Kidney glomerular epithelial cell (primary cell): Measurements from ENCODE around the gene SEMA3D.

Experiments used
- DNase-seq: peaks from one replicate; lab custom pipeline; 2025; lab: John Stamatoyannopoulos, UW

Gene SEMA3D

DNA sequence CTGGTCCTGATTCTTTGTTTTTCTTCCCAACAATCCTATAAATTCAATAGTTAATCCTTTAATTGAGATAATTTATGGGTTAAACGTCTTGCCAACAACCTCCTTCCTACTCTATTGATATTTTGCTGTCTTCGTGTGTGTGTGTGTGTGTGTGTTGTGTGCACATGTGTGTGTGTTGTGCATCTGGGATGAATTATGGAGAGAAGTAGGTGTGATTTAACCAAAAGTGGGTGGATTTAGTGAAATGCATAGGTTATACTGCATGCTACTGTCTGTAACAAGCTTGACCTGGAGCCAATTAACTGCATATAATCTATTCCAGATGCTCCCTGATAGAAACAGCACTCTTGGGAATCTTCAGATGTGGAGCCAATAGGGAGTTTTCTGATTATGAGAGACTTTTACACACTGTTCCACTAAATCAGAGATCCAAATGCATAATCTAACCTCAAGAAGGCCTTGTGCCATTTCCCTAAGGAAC, 61.2 kb downstream of the SEMA3D start:
- DNase-seq = no peak

DNA sequence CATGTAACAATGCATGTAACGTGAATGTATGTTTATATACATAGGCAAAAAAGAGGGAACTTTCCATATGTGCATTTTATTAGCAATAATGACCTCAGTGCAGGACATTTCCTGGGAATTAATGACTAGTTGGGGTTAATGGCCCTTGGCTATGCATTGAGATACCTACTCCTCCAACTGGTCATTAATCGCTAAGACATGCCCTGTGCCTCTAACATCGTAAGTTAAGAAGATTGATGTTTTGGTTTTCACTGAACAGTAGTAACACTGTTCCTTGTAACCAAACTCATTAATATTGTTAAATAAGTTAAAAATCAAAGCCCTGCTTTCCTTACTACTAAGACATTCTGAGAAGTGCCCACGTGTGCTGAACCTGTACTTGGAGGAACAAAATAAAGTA, 61.7 kb downstream of the SEMA3D start:
- DNase-seq = no peak

DNA sequence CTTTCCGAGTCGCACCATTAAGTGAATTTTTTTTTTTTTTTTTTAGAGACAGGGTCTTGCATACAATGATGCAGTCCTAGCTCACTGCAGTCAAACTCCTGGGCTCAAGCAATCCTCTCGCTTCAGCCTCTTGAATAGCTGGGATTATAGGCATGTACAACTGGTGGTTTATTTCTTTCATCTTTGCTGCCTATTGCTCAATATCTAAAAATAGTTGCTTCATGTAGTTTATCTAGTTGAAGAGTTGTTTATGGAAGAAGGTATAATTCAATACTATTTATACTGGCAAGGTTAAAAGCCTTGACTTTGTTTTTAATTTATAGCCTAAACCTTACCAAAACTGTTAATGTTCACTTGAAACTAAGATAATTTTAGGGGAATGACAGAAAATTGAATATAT, 66.9 kb downstream of the SEMA3D start:
- no peak for DNase-seq

DNA sequence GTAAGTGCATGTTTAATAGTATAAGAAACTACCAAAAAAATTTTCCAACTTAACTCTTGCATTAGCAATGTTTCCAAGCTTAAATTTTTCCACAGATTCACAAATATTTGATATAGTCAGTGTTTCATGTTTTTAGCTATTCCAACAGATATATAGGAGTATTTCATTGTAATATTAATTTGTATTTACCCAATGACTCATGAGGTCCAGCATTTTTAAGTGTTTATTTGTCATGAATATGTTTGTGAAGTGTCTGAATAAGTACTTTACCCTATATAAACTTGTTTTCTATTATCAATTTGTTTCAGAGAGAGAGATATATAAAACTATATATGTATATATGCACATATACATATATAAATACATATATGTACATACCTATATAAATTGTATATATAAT, 71.0 kb downstream of the SEMA3D start:
- DNase-seq = no peak

DNA sequence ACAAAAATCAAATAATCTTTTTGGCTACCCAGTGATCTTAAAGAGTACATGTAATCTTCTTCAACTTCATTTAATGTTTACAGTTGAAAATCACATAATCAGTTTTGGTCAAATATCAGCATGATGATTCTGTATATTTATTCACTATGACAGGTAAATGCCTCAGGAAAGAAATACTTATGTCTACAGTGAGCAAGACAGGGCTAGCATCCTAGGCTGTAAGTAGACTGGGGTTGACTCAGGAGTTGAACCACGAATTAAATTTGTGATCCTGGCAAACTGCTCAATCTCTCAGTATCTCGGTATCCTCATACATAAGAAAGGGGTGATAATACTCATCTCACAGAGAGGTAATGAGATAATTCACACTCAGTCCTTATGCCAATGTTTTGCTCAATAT, 71.8 kb downstream of the SEMA3D start:
- DNase-seq = no peak

DNA sequence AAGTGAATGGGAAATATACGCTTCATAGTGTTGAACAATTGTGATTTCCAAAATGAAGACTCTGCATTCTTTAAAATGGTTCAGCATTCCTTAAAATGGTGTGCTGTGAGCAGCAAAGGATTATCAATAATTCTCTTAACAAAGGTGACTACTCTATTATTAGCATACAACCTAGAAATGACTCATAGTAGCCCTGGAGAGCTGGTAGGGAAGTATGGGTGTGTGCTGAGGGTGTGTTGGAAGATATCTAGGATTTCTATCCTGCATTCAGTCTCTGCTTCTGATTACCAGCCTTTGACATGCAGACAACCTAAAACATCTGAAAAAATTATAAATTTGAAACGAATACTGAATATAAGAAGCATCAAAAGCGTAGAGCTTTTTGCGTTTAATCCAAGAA, 72.5 kb downstream of the SEMA3D start:
- DNase-seq = peak; percentile 14

DNA sequence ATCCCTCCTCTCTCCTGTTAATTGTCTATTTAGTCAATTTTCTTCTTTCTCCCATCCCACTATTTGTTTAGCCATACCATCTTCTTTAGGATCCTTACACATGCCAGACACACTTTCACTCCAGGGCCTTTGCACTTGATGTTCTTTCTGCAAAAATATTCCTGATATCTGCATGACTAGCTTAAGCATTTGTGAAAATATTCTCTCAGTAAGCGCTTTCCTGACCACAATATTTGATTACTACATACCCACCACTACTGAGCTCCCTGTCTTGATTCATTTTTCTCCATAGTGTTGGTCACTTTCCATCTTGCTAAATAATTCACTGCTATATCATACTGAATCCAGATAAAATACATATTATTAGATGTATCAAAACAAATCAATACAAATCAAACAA, 75.1 kb downstream of the SEMA3D start:
- peak; percentile 16 for DNase-seq

DNA sequence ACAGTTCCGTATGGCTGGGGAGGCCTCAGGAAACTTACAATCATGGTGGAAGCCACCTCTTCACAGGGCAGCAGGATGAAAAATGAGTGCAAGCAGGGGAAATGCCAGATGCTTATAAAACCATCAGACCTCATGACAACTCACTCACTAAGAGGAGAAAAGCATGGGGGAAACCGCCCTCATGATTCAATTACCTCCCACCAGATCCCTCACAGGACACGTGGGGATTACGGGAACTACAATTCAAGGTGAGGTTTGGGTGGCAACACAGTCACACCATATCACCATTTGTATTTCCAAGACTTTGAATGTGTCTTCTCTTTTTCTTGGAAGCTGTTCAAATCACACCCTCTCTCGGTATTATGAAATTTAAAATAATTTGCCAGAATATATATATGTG, 80.1 kb downstream of the SEMA3D start:
- no peak for DNase-seq

DNA sequence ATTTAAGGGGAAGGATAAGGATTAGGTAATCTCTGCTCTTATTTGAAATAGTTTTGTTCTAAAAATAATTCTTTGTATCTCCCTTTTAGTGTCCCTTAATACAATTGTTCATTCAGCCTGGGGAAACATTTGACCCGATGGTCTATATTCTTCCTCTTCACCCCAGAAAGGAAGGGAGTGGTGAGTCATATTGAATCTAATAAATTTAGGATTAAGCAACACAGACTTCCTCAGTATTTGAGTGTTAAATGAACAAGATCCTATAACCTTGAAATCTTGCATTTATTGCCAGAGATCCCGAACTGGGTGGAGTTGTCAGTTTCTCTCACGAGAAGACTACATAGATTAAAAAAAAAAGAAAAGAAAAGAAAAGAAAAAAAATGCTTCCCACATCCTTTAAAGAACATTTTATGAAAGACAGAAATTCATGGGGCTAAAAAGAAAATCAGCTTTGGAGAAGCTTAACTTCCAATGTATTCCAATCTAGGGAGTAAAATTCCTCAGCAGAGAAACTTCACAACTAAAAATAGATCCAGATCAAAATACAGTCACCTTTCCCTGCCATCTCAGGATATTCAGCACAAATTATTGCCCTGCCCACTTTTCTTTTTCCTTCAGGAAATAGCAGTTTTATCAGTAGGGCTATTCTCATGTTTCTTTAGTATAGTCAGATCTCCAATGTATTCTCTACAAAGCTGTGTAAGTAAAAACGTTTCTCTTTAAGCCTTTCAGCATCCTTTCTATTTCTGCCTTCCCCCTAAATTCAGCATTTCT, 82.2 kb downstream of the SEMA3D start:
- no peak for DNase-seq

DNA sequence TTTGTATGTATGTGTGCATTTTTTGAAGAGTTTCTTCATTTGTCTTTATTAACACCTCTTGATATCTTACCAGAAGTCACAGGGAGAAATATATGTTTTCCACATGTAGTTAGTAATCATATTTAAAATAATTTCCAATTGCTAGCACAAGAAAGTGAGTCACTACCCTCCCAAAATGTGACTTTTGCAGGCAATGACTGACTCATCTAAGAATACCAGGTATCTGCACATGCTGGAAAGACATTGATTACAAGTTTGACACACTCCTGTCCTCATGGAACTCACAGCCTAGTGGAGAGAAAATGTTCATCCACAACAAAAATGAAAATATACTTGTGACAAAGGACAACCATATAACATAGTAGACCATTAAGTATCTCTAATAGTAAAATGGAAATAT, 82.9 kb downstream of the SEMA3D start:
- no peak for DNase-seq

DNA sequence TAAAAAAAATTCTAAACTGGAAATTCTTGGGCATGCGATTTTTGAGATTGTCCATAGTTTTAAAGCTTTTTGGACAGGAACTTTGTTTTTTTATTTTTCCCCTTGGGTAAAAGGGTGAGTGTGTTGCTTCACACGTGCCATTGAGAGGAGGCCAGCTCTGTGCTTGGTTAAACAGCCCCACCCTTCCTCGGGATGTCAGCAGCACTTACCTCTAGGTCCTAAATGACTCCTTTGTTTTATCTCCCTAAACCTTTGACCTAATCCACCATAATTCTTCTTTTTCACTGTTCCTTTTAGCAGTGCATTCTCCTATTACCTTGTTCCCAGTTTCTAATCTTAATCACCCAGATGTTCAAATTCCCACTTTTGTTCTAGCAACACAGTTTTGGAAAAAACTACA, 83.5 kb downstream of the SEMA3D start:
- no peak for DNase-seq

DNA sequence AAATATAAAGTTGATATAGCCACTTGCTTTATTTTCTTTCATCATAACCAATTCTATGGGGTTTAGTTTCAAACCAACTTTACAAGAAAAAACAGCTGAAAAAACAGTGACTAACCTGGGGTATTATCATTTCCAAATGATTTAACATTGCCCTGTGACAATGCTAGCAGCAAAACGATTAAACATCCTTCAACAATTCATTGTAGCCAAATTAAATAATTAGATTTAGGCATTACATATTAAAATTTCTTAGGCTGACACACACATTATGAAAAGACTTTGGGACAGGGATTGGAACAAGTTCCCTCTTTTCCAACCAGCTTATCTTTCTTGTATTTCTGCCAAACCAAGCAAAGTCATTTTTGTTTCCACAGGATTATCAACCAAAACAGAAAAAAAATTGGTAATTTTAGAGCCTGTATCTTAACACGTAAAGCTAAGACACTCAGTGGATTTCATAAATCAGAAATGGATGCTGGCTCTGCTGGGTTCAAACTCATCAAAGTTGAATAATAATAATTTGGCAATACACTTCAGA, 84.0 kb downstream of the SEMA3D start:
- no peak for DNase-seq

DNA sequence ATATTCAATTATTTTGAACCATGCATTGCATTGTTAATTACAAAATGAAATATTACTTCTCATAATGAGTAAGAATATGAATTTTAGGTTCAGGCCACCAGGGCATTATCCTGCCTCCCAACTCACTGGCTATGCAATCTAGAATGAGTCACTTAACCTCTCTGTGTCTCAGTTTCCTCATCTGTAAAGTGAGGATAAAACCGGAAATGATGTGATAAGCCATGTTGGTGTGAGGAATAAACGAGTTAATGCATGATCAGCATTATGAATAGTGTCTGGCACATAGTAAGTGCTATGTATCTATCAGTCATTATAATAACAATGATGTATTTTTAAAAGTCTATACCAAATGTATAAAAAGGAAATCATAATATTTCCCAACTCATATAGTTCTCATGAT, 85.5 kb downstream of the SEMA3D start:
- no peak for DNase-seq

DNA sequence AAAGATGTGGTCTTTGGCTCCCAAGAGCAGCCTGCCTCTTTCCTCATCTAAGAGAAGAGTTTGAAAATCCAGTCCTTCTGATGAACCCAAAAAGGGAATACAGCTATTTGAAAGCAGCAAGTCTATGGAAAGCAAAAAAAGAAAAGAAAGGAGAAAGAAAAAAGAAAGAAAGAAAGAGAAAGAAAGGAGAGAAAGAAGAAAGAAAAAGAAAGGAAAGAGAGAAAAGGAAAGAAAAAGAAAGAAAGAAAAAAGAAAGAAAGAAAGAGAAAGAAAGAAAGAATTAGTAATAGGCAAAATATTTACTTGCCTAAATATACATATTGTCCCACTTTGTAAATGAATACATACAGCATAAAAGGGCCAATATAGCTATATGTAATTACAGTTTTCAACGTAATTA, 89.0 kb downstream of the SEMA3D start:
- no peak for DNase-seq

DNA sequence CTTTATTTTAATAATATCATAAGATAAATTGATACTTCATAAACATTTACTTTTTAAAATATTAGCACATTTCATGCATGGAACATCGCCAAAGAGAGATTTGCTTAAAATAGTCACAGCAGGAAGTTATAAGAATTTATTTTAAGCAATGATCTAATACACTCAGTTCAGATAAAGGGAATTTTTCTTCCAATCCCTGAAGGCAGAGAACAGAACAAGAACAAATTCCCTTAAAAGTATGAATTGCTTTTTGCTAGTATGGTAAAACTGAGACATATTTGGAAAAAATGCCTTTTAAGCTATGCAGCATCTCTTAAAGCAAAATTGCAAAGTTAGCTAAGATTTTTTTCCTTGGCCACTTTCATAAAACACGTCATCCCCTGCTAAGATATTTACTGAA, 91.0 kb downstream of the SEMA3D start:
- DNase-seq = no peak

DNA sequence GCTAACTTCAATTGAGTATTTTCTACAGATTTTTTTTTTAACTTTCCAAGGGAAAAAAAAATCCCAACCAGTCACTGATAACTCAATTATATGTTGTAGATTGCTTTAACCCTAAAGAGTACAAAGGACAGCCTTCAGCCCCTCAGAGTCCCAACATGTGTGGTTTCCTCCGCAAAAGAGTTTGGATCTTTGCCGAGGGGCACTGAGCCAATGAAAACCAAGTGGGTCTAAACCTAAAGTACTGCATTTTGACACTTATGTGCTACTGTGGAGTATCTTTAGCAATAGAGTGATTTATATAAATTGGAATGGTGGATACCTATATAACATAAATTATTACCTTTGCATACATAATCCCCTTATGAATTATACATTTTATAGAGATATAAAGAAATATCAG, 91.5 kb downstream of the SEMA3D start:
- no peak for DNase-seq

DNA sequence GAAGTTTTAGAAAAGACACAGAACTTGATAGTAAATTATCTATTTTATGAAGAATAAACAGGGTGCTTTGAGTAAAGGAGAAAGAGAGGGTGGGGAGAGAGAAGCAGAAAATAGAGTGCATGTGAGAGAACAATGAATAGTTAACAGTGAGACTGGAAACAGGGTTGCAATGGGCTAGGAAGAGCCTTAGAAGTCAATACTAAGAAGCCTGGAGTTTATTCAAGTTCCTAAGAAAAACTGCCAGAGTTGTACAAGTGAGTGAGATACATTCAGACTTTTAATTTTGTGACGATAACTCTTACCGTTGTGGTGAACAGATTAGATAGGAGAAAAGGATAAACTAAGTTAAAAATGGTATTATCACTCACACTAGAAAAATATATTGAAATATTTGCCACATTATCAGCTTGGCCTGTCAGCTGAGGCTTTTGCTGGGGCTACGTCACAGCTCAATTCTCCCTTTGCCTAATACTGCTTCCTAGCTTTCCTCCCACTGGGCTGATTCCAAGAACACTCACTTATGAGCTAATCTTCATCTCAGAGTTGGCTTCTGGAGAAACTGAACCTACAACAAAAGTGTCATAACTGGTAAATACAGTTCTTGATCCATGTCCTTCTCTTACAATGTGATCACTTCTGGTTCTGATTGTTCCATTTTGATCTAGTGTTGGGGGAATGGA, 92.7 kb downstream of the SEMA3D start:
- DNase-seq = no peak

DNA sequence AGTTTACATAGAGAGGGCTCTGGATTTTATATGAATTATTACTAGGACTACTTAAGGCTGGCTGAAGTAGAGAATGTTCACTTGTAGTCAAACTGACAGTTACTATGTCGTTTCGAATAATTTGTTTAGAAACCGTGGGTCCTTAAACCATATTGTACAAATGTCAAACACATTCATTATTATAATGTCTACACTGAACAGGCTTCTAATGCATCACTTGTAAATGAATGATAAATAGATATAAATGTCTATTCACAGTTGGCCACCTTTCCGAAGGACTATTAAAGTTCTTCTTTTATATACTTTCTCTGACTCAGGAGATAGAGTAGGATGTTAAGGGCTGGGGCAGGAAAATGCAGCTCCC, 95.3 kb downstream of the SEMA3D start:
- DNase-seq = no peak

DNA sequence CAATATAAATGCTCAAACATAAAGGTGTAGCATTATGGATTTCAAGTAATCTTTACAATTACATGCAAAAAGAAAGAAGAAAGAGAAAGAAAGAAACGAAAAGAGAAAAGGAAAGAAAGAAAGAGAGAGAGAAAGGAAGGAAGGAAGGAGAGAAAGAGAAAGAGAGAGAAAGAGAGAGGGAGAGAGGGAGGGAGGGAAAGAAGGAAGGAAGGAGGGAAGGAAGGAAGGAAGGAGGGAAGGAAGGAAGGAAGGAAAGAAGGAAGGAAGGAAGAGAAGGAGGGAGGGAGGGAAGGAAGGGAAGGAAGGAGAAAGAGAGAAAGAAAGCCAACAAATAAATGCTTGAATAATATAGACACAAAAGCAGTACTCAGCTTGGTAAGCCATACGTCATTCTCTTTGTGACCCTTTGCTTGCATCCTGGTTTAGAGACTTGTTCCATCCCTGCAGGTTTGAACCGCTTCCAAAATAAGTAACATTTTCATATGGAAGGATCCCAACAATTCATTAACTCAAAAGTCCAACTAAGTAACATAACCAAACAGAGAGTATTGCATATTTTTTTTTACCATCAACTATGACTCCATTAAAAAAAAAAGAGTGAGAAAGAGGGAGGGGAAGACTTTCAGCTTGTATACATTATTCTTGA, 95.8 kb downstream of the SEMA3D start:
- DNase-seq = no peak

DNA sequence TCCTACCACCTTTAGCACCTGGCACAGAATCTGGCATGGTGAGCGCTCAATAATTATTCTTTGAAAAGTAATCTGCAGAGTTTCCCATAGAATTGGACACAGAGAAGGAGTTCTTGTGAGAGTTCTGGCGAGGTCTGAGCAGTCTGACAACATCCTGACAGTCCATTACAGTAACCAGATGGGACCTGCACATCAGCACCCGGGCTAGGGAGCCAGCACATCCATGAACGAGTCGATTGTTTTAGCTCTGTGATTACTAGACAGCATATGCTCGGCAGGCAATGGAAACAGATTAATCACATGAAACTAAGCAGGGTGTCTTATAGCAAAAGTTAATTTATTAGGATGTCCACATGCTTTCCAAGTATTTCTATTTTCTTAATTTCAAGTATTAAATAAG, 96.7 kb downstream of the SEMA3D start:
- DNase-seq = no peak

DNA sequence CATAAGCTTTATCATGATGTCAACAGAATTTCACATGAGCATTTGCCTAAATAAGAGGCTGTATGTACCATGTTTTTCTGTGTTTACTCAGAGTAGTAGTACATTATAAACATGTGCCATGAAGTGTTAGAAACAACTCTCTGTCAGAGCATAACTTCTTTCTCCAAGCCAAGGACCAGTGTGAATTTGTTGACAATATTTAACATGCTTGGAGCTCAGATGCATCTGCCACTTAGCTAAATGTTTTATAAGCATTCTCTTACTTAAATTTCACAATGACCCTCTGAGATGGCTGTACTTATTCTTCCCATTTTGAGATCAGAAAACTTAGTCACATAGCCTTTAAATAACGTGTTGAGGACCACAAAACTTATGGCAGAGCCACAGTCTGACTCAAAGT, 105.0 kb downstream of the SEMA3D start:
- no peak for DNase-seq

DNA sequence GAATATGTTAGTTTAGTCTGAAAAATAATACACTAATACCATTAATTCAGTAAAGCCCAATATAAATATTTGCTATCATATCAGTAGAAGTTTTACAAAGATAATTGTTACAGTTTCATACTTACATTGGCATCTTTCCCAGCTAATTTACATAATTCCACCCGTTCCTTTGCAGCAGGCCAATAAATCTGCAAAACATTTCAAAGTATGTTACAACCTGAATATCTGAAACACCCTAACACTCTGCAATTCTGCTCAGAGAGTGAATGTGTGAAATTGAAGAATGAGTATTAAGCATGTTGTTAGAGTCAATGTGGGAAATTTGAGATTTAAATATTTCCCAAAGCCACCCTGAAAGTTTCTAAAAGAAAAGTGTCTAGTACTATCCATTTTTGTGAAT, 105.5 kb downstream of the SEMA3D start:
- no peak for DNase-seq

DNA sequence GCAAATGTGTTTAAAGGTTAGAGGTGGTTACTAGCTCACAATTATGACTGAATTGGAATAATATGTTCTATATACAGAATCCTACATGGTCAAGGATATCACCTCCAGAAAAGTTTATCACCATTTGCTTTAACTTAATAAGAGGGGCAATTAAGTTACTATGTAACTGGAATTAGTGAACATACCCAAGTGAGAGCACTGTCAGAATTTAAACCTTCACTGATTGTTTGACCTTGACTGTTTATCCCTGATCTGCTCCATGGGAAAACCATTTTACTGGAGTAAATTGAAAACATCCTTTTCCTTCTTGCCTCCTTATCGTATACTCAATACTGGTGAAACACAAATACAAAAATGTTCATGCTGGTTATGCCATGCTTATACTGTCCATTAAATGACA, 107.4 kb downstream of the SEMA3D start:
- no peak for DNase-seq
